Activated T-helper 1 cell treated with anti-CD3 and anti-CD28 coated beads, Interleukin-2, amount 50 U/mL, for 16 hours (primary cell): ENCODE results near the gene DRICH1.
"Not testable (repeated sequence)": the region's sequence is repeated elsewhere in the genome, so short reads cannot be mapped to it uniquely, and the experiment has no call there.

ENCODE experiments used
- DNase-seq, 2 donors: peaks; one replicate each; pipeline ENCODE4 v3.0.0-alpha.2; 2020; ENCODE audit warnings: low read depth in 1 of 2, low spot score in 1 of 2

DRICH1 gene

DNA sequence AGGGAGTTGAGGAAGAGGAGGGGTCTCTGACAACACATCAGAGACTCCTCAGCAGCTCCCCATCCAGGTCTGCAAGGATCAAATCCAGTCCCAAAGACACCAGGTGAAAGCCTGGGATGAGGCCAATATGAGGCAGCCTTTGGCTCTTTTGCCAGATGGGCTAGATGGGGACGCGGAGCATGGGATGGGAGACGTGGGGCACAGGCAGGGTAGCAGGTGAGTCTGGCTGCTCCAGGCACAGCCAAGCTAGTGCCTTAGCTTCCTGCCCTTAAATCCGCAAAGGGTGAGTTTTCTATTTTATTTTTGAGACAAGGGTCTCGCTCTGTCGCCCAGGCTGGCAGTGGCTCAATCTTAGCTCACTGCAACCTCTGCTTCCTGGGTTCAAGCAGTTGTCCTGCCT lies 19.6 kb upstream of the DRICH1 start:
- DNase-seq = no peak

DNA sequence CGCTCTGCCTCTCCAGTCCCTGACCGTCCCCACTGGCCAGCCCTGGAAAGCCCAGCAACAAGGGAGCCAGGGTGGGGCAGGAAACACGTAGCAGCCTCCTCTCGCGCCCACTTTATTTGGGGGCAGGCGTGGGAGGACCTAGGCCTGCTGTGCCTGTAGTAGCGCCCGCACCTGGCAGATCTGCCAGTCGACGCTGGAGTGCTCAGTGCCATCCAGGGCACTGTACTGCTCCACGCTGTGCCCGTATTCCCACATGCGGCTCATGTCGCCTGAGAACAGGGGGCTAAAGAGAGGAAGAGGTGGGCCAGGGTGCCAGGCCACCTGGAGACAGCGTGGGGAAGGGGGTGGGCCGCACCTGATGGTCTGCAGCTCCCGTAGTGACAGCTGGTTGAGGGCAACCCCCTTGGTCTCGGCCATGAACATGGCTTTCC lies 17.0 kb upstream of the DRICH1 start:
- no peak for DNase-seq

- DNase-seq = not testable (repeated sequence)
Observed at GRCh38 chr22:23646526-23646925, 14.4 kb upstream of the DRICH1 start.

GRCh38 chr22:23640206-23640605 lies 8.1 kb upstream of the DRICH1 start:
- DNase-seq = not testable (repeated sequence)

DNA sequence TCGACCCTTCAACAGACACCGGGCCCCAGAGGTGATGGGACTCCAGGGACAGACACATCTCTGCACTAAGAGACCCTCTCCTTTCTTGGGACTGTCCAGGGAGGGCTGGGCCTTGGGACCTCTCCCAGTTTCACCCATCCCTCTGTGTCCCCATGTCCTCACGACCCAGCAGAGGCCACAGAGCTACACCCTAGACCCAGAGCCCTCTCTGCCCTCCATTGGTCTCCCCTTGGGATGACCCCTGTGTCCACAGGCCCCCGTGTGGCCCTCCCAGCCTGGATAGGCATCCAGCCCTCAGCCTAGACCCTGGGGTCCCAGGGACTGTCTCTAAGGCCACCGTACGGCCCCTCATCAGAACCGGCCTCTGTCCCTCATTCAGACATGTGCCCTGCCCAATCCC lies 7.5 kb upstream of the DRICH1 start:
- DNase-seq = no peak

GRCh38 chr22:23638611-23639010 lies 6.5 kb upstream of the DRICH1 start:
- no peak for DNase-seq

- not testable (repeated sequence) for DNase-seq
Observed at GRCh38 chr22:23635291-23635690, 3.2 kb upstream of the DRICH1 start.

DNA sequence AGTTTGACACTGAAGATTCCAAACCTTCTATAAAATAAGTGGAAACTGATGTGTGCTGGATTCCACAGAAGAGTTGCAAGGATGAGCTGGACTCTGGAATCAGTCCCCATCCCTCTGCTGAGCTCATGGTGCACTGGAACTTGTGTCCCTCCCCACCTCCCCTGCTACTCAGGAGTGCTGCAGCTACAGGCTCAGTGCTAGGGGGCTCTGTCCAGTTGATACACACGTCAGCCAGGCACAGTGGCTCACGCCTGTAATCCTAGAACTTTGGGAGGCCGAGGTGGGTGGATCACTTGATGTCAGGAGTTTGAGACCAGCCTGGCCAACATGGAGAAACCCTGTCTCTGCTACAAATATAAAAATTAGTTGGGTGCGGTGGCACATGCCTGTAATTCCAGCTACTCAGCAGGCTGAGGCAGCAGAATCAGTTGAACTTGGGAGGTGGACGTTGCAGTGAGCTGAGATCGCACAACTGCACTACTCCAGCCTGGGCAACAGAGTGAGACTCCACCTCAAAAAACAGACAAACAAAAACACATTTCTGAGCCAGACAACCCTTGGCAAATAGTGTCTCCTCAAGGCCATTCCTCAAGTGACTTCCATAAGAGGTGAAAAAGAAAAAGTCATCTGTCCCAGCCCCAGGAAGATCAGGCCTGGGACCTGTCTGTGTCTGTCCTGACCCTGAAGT lies 3.9 kb downstream of the DRICH1 start:
- not testable (repeated sequence) for DNase-seq

DNA sequence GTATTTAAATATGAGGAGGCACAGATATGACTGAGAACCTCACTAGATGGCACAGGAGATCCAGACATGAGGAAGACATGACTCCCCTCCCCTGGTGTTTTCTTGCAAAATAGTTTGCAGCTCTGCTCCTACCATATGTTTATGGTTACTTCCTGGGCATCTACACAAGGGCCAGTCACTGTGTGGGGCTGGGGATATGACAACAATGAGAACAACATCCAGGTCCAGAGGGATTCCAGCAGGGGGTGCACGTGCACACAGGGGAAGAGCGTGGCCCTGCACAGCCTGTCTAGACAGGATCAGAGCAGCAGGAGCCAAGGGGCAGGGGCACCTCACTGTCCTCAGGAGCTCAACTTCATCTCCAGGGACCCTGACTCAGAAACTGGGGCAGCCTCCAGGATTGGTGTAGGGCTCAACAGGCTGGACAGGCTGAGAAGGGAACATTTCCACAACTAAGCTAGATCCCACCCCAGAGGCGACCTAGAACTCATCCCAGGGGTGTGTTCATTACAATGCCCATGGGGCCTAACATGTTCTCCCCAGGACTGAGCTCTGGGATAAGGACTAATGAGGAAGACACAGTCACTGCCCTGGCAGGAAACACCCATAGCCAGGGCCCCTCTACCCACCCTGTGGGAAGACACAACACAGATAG lies 4.6 kb downstream of the DRICH1 start:
- peak; percentile 28 to 41 for DNase-seq

DNA sequence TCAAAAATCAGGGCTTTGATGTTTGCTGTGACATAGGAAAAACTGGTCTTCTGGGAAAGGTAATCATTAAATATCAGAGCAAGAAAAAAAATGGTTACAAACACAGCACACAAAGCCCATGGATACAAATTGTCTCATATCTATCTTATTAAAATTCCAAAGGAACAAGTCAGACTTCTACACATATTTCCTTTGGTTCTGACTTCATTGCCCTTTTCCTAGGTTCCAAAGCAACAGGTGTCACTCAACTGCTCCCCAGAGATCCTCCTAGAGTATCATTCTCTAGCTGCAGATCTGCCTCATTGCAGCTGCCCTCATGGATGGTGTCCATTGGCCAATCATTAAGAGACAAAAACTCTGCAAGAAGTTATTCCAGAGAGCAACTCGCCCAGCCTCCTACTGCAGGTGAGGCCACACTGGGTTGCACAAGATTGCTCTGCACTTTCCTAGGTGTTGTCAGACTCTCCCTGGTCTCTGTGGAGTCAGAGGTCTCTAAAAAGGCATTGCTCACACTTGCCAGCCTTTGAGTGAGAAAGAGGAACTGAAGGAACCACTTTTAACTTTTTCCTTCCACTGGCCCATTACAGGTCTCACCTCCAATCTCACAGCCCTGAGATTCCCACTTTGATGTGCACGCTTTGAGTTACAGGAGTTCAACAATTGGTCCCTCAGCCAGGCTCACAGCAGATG lies 5.7 kb downstream of the DRICH1 start:
- DNase-seq = no peak

DNA sequence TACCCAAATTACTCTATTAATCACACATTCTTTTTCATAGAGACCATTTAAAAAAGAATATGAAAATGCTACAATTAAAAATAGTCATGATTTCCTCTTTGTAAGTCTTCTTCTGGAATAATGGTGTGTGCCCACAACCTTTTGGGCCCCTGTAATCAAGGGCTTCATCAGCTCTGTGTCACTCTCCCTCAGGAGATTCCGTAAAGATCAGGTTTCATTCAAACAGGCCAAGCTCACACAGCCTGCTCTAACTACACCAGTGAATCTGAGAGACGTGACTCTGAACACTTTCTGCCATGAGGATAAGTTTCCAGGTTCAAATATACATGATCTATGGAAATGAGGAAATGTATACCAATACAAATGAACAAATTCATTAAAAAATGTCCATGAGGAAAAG lies 9.5 kb downstream of the DRICH1 start:
- DNase-seq = no peak

DNA sequence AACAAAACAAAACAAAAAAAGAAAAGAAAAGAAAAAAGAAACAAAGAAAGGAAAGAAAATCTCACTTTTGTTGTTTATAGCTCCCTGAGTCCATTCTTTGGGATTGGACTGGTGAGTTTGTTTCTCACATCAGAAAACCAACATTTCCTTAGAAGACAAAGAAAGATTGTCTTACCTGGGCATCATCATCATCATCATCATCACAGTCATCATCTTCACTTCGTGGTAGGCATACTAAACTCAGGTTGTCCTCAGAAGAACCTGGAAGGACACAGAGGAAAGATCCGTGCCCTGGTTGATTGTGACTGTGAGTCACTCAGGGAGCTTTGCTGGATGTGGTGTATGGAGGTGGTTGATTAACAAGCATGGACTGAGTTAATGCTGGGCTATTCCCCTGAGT lies 10.2 kb downstream of the DRICH1 start:
- not testable (repeated sequence) for DNase-seq

GRCh38 chr22:23621082-23621780 lies 10.9 kb downstream of the DRICH1 start:
- no peak for DNase-seq

DNA sequence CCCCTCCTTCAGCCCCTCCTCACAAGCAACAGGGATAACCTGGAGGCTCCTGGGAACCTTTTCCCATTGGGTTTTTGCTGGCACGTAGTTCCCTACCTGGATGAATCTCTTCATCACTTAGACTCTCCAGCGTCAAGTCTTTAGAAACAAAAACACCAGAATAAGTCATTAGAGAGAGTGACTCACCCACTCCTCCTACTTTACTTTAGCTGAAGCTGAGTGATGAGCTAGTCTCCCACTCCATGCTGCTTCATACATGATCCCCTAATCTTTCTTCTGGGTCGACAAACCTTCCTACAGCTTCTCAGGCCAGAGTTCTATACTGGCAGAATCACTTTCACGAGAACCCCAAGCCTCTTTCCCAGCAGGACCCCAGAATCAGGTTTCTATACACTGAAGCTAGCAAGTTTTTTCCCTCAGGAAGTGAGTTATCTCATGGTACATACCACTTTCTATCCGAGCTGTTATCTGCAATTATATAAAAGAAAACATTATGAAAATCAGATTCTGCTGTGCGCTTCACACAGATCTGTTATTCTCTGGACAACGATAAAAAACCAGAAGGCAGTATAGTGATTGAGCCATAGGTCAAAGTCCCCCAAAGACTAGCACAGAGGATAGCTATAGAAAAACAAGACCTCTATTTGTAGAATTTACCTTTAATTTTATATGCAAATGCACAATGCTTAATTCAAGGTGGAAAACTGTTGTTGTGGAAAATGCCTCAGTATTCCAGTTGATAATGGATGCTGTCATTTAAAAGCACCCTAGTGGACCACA lies 18.7 kb downstream of the DRICH1 start:
- no peak for DNase-seq

- DNase-seq = no peak
Observed at GRCh38 chr22:23609983-23610781, 21.9 kb downstream of the DRICH1 start.

DNA sequence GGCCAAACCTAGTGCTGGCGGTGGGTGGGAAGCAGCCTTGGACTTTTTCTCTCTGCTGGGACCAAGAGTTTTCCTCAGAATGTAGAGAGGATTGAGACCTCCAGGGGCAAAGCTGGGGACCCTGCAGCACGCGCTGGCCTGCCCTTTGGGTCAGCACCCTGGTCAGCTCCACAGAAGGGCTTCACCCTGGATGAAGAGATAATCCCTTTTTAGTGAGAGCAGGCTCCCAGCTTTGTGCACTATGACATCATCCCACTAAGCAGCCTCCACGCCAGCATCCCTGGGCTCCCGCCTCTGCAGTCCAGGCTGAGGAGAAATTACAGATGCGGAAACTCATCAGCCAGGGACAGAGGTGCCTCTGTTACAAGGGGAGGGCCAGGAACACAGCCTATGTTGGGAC lies 23.5 kb downstream of the DRICH1 start:
- no peak for DNase-seq

GRCh38 chr22:23606204-23607131 lies 25.7 kb downstream of the DRICH1 start:
- DNase-seq = no peak

- no peak for DNase-seq
Observed at GRCh38 chr22:23604939-23605712, 27.0 kb downstream of the DRICH1 start.
